Keratinocyte (primary cell): ENCODE measurements around the gene MYO1H. TPM values are rescaled to one million over a fixed set of nuclear protein-coding genes. Genes with fewer than 3 reads are reported as not detected.

Experiments used
- DNase-seq: peaks from one replicate; pipeline ENCODE4 v3.0.0-alpha.2; 2011; ENCODE audit warnings: low read depth, missing footprints, low spot score
- FAIRE-seq: peaks from 2 replicates; lab custom pipeline; 2011; peaks lifted over from hg19 to GRCh38; lab: Jason Lieb, UNC
- H2AFZ ChIP-seq: 2 replicates; pipeline ENCODE4 v1.6.0; 2012; ENCODE audit warnings: low read length, control low read depth, inconsistent platforms; ENCODE audit not compliant: control insufficient read depth
- H3K27ac ChIP-seq: 2 replicates; pipeline ENCODE4 v1.5.1; 2011; ENCODE audit warnings: low read length; ENCODE audit not compliant: control insufficient read depth, insufficient read depth
- H3K27me3 ChIP-seq: 3 replicates; pipeline ENCODE4 v1.6.0; 2011; ENCODE audit warnings: low read length; ENCODE audit not compliant: control insufficient read depth, insufficient read depth; ENCODE audit errors: extremely low read depth
- H3K36me3 ChIP-seq, 2 experiments: 2 replicates in 1 of 2; 3 replicates in 1 of 2; pipeline ENCODE4 v1.5.1; 2011; ENCODE audit warnings: low read length in 2 of 2, mild to moderate bottlenecking in 1 of 2; ENCODE audit not compliant: control insufficient read depth in 2 of 2, insufficient read depth in 2 of 2; ENCODE audit errors: extremely low read depth in 1 of 2
- H3K4me1 ChIP-seq: 3 replicates; pipeline ENCODE4 v1.5.1; 2011; ENCODE audit warnings: low read length; ENCODE audit not compliant: control insufficient read depth, insufficient read depth; ENCODE audit errors: extremely low read depth
- H3K4me2 ChIP-seq: 3 replicates; pipeline ENCODE4 v1.6.0; 2011; ENCODE audit warnings: low read depth, low read length; ENCODE audit not compliant: control insufficient read depth, insufficient read depth; ENCODE audit errors: extremely low read depth
- H3K4me3 ChIP-seq, 3 experiments: fragments of 200-600 bp in 1 of 3; sonication (generic) in 1 of 3; 2 replicates in 2 of 3; 3 replicates in 1 of 3; pipeline ENCODE4 v1.5.1; 2011 to 2016; ENCODE audit warnings: low read length in 3 of 3, mild to moderate bottlenecking in 3 of 3, control low read depth in 2 of 3, inconsistent platforms in 1 of 3, low read depth in 1 of 3, mixed read lengths in 1 of 3, mixed run types in 1 of 3, moderate library complexity in 1 of 3; ENCODE audit not compliant: control insufficient read depth in 2 of 3, insufficient read depth in 2 of 3; ENCODE audit errors: extremely low read depth in 1 of 3
- H3K79me2 ChIP-seq: 2 replicates; pipeline ENCODE4 v1.6.0; 2012; ENCODE audit warnings: low read length; ENCODE audit not compliant: control insufficient read depth, insufficient read depth
- H3K9ac ChIP-seq: 3 replicates; pipeline ENCODE4 v1.6.0; 2011; ENCODE audit warnings: low read length; ENCODE audit not compliant: control insufficient read depth, insufficient read depth; ENCODE audit errors: extremely low read depth
- H3K9me1 ChIP-seq: 3 replicates; pipeline ENCODE4 v1.6.0; 2011; ENCODE audit warnings: low read length; ENCODE audit not compliant: control insufficient read depth, insufficient read depth; ENCODE audit errors: extremely low read depth
- H3K9me3 ChIP-seq: 2 replicates; pipeline ENCODE4 v1.5.1; 2012; ENCODE audit warnings: low read depth, low read length; ENCODE audit not compliant: control insufficient read depth
- H4K20me1 ChIP-seq: 3 replicates; pipeline ENCODE4 v1.6.0; 2011; ENCODE audit warnings: low read length; ENCODE audit not compliant: control insufficient read depth, insufficient read depth; ENCODE audit errors: extremely low read depth
- EZH2 ChIP-seq: IDR thresholded peaks from one replicate; pipeline ENCODE4 v1.6.1; 2012; ENCODE audit warnings: inconsistent platforms, mild to moderate bottlenecking, low read length, moderate library complexity
- dilution Hi-C: fragments of 300-500 bp; cut with MboI; formaldehyde crosslinking; loops from one replicate; pipeline ENCODE4 v1.7.0; 2020; ENCODE audit warnings: low sequenced_read_pairs; ENCODE audit not compliant: extremely low pct_ligation_motif_present
- polyA plus RNA-seq, 5 experiments: library from polyadenylated mRNA; depleted of rRNA in 3 of 5; stranded (reverse) in 3 of 5; stranded (forward) in 1 of 5; unstranded in 1 of 5; fragments of >200 nt; gene quantifications; 1 replicate in 1 of 5; 2 replicates in 3 of 5; 3 replicates in 1 of 5; pipeline versions ENCODE4 v1.2.1 to v1.2.3, GENCODE V29; 2011 to 2012; ENCODE audit warnings: missing spikeins in 2 of 5, low read depth in 1 of 5, low replicate concordance in 1 of 5
- TF ChIP-seq, protein P1 (sequence below), 3 experiments: IDR thresholded peaks in 1 of 3; conservative IDR thresholded peaks in 1 of 3; optimal IDR thresholded peaks in 1 of 3; 2 replicates in 2 of 3; 3 replicates in 1 of 3; pipeline versions ENCODE3 to v1.5.1; 2011; ENCODE audit warnings: low read length in 3 of 3, mild to moderate bottlenecking in 3 of 3, moderate library complexity in 2 of 3, control low read depth in 1 of 3, inconsistent platforms in 1 of 3; ENCODE audit not compliant: insufficient read depth in 2 of 3; ENCODE audit errors: extremely low read depth in 1 of 3

MYO1H gene
- polyA plus RNA-seq, 1 donor (not counting 4 experiments of a cell fraction or from before 2014, with no cell fraction given) = not detected

DNA sequence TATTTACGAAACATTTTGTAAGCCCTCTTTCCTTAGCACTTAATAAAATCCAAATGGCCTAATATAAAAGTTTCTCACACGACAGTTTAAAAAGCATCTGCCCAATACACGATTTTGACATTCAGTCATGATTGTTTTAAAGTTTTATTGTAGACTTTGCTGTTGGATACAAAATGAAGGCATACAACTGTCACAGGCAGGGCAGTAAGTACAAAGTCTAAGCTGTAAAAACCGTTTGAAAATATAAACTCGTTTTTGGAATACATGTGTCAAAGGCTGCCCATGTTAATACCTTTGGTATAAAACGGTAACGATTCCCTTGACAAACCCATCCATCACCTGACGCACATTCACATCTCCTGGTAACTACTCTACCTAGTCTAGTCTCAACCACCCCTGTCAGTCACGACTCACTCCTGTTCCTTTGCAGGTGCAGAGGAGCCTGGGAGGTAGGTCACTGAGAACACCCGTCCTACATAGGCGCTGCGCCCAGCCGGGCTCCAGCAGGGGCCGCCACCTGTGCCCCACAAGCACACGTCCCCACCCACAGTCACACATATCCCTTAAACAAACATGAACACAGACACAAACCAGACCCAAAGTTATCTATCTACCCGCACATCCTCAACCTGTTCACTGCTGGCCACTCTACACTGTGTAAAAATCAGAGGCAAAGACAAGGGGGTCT is 102.3 kb downstream of the MYO1H start:
- Histone ChIP-seq H3K4me2 (no peak overlapping the region), H3K9me1 (peaks cover 2% of the 10 kb centered on the region), H3K79me2 (peaks cover 21% of the 10 kb centered on the region), H3K4me1 (no peaks in the 10 kb centered on the region), H3K36me3 (peaks cover 50 to 56% of the 10 kb centered on the region in 2 experiments), H2AFZ (no peak overlapping the region), H4K20me1 (peaks cover 4% of the 10 kb centered on the region), H3K9ac (no peak overlapping the region), H3K27ac (no peak overlapping the region), H3K4me3 (no peak overlapping the region), H3K9me3 (no peaks in the 10 kb centered on the region), H3K27me3 (no peaks in the 10 kb centered on the region)
- FAIRE-seq (no peak), DNase-seq (no peak)
- dilution Hi-C loops = no loop called here
- no peak for TF ChIP-seq EZH2
- TF ChIP-seq, protein P1, sequence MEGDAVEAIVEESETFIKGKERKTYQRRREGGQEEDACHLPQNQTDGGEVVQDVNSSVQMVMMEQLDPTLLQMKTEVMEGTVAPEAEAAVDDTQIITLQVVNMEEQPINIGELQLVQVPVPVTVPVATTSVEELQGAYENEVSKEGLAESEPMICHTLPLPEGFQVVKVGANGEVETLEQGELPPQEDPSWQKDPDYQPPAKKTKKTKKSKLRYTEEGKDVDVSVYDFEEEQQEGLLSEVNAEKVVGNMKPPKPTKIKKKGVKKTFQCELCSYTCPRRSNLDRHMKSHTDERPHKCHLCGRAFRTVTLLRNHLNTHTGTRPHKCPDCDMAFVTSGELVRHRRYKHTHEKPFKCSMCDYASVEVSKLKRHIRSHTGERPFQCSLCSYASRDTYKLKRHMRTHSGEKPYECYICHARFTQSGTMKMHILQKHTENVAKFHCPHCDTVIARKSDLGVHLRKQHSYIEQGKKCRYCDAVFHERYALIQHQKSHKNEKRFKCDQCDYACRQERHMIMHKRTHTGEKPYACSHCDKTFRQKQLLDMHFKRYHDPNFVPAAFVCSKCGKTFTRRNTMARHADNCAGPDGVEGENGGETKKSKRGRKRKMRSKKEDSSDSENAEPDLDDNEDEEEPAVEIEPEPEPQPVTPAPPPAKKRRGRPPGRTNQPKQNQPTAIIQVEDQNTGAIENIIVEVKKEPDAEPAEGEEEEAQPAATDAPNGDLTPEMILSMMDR (optimal IDR thresholded peaks at IDR 0.05 in 1 of 3, IDR thresholded peaks at IDR 0.05 in 1 of 3, conservative IDR thresholded peaks at IDR 0.05 in 1 of 3; ENCODE audit: extremely low read depth in 1 of 3, insufficient read depth in 2 of 3, low read length in 3 of 3) = no peak

DNA sequence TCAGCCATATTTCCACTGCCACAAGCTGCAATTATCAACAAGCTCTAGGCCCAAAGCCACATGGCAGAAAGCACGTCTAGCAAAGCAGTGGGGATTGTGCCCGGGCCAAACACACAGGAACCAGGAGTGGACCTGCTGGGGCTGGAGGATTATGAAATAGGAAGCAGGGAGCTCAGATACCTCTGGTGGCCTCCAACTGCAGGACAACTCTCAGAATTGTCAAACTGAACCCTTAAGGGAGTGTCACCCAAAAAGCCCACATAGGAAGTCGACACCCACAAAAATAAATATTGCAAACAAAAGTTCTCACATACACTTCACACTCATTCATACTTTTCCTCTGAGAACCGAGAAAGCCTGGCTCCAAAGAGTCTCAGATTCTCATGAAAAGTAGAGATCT is 103.3 kb downstream of the MYO1H start:
- H3K4me1 ChIP-seq = no peaks in the 10 kb centered on the region
- H3K36me3 ChIP-seq = peaks cover 57 to 66% of the 10 kb centered on the region in 2 experiments
- H3K4me2 ChIP-seq = no peak overlapping the region
- DNase-seq (no peak), FAIRE-seq (no peak)
- peaks cover 4% of the 10 kb centered on the region for H4K20me1 ChIP-seq
- TF ChIP-seq, protein P1 (optimal IDR thresholded peaks at IDR 0.05 in 1 of 3, IDR thresholded peaks at IDR 0.05 in 1 of 3, conservative IDR thresholded peaks at IDR 0.05 in 1 of 3; ENCODE audit: extremely low read depth in 1 of 3, insufficient read depth in 2 of 3, low read length in 3 of 3) = no peak
- no peak overlapping the region for H3K4me3 ChIP-seq
- no peak overlapping the region for H2AFZ ChIP-seq
- H3K27me3 ChIP-seq = no peaks in the 10 kb centered on the region
- dilution Hi-C loops = no loop called here
- no peaks in the 10 kb centered on the region for H3K9me3 ChIP-seq
- no peak overlapping the region for H3K9ac ChIP-seq
- no peak overlapping the region for H3K27ac ChIP-seq
- H3K9me1 ChIP-seq = peaks cover 2% of the 10 kb centered on the region
- H3K79me2 ChIP-seq = peaks cover 23% of the 10 kb centered on the region
